GM12873 (cell line): ENCODE data around the gene ABCF3.
A peak's percentile ranks its signal among the peaks of the same experiment; 100 is the strongest.

ENCODE experiments used
- TF ChIP-seq, protein P1 (sequence below): IDR thresholded peaks from 2 replicates; pipeline ENCODE4 v1.5.1; 2012; ENCODE audit warnings: low read depth, mild to moderate bottlenecking, moderate library complexity, low read length, control low read depth; ENCODE audit not compliant: insufficient read depth; ENCODE audit errors: missing control alignments

The ABCF3 gene, protein sequence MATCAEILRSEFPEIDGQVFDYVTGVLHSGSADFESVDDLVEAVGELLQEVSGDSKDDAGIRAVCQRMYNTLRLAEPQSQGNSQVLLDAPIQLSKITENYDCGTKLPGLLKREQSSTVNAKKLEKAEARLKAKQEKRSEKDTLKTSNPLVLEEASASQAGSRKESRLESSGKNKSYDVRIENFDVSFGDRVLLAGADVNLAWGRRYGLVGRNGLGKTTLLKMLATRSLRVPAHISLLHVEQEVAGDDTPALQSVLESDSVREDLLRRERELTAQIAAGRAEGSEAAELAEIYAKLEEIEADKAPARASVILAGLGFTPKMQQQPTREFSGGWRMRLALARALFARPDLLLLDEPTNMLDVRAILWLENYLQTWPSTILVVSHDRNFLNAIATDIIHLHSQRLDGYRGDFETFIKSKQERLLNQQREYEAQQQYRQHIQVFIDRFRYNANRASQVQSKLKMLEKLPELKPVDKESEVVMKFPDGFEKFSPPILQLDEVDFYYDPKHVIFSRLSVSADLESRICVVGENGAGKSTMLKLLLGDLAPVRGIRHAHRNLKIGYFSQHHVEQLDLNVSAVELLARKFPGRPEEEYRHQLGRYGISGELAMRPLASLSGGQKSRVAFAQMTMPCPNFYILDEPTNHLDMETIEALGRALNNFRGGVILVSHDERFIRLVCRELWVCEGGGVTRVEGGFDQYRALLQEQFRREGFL

DNA sequence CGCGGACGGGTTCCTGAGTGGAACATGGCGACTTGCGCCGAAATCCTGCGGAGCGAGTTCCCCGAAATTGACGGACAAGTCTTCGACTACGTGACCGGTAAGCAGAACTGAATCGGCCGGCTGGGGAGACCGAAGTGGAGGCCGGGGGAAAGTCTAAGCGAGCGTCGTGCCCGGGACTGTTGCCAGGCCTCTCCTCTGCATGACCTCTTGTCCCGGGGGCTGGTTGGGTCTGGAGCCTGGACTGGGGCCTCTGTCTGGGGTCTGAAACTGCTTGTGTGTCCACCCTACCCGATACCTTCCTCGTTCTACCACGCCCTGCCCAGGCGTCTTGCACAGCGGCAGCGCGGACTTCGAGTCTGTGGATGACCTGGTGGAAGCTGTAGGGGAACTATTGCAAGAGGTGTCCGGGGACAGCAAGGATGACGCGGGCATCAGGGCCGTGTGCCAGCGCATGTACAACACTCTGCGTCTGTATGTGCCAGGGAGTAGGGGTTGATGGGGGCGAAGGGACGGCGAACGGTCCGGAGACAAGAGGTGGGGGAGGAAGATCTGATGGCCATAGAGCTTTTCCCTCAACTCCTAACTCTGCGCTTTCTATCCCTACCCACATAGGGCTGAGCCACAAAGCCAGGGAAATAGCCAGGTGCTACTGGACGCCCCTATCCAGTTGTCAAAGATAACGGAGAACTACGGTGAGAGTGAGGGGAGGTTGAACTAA lies at the start of gene ABCF3:
TSS of gene ABCF3 (plus strand) at position 16 of the 718 bp plus-strand sequence. CDS start at position 25, 9 bp downstream.
- TF ChIP-seq, protein P1, sequence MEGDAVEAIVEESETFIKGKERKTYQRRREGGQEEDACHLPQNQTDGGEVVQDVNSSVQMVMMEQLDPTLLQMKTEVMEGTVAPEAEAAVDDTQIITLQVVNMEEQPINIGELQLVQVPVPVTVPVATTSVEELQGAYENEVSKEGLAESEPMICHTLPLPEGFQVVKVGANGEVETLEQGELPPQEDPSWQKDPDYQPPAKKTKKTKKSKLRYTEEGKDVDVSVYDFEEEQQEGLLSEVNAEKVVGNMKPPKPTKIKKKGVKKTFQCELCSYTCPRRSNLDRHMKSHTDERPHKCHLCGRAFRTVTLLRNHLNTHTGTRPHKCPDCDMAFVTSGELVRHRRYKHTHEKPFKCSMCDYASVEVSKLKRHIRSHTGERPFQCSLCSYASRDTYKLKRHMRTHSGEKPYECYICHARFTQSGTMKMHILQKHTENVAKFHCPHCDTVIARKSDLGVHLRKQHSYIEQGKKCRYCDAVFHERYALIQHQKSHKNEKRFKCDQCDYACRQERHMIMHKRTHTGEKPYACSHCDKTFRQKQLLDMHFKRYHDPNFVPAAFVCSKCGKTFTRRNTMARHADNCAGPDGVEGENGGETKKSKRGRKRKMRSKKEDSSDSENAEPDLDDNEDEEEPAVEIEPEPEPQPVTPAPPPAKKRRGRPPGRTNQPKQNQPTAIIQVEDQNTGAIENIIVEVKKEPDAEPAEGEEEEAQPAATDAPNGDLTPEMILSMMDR = no peak

DNA sequence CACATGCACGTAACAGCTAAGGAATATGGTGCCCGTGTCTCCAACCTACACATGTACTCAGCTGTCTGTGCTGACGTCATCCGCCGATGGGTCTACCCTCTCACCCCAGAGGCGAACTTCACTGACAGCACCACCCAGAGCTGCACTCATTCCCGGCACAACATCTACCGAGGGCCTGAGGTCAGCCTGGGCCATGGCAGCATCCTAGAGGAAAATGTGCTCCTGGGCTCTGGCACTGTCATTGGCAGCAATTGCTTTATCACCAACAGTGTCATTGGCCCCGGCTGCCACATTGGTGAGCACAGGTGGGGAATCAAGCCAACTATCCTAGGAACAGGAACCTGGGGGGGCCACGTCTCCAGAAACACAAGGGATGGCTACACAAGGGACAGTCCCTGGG lies 45.6 kb upstream of the ABCF3 start:
- TF ChIP-seq, protein P1 = no peak

DNA sequence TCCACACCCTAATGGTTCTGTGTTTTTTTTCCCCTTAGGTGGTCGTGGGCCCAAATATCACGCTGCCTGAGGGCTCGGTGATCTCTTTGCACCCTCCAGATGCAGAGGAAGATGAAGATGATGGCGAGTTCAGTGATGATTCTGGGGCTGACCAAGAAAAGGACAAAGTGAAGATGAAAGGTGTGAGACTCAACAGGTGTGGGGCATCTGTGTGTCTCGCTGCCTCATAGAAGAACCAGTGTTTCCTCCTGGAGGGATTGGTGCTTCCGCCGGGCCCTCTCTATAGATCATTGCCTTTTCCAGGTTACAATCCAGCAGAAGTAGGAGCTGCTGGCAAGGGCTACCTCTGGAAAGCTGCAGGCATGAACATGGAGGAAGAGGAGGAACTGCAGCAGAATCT lies 43.8 kb upstream of the ABCF3 start:
- TF ChIP-seq, protein P1 = no peak

DNA sequence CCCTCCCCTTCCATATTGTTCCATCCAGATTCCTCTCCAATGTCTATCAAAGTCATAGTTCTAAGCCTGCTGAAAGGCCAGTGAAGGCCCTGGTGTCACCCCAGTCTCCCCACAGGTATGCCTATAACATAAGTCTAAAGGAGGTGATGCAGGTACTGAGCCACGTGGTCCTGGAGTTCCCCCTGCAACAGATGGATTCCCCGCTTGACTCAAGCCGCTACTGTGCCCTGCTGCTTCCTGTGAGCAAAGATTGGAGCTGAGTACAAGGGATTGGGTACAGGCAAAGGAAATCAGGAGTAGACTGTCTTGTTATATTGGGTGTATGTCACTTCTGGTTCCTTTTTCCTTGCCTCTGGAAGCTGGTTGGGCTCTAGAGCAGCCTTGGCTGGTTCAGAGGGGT lies 42.7 kb upstream of the ABCF3 start:
- TF ChIP-seq, protein P1 = no peak

DNA sequence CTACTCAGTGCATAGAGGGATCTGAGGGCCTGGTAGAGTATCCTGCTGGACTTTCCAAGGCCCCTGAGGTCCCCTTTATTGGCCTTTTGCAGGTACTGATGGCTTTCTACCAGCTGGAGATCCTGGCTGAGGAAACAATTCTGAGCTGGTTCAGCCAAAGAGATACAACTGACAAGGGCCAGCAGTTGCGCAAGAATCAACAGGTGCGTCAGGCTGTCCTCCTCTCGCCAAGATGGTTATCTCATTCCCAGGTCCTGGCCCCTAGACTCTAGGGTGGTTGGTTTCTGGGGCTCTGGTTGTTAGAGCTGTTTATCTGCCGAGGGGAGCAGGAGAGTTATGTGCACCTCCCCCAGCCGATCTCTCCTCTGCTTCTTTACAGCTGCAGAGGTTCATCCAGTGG lies 41.5 kb upstream of the ABCF3 start:
- TF ChIP-seq, protein P1 = no peak

DNA sequence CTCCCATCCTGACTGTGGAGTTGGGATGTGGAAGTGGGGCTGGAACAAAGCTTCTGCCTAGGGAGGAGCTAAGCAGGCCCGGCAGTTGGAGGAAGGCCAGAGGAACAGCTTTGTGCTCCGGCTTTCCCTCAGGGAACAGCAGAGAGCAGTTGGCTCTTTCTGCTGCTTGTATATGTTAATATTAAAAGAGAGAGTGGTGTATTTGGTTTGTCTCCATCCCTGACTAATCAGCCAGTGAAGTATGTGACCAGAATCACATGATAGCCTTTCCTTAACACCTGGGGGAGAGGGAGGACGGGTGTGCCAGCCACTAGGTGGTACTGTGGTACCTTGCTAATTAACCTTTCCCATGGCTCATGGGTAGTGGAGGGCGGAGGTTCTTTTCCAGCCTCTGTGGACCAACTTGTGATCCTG lies 40.9 kb upstream of the ABCF3 start:
- TF ChIP-seq, protein P1 = peak; percentile 49
